GM19043 (cell line): Measurements from ENCODE around the gene PRKAG2.

ENCODE experiments used
- ATAC-seq: cut with Tn5 transposase; IDR thresholded peaks from one replicate; pipeline ENCODE4 v1.9.1; 2021; ENCODE audit warnings: low read depth; ENCODE audit not compliant: unreplicated experiment

Gene PRKAG2

DNA sequence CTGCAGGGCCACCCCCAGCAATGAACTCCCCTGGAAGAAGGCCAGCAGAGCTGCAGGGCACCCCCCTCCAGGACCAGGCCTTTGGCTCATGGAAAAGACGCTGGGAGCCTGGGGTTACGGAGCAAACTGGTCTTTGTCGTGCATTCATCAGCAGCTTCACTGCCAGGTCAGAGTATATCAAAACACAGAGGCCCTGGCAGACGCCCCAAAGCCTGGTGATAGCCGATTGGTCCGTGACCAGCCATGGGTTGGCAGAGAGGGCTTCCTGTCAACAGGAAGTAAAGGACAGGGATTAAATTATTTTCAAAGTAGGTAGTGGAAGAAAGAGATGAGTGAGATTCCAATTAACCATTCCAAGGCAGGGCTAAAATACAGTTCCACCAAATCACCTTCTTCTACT, 9.0 kb downstream of the PRKAG2 start:
- no peak for ATAC-seq

DNA sequence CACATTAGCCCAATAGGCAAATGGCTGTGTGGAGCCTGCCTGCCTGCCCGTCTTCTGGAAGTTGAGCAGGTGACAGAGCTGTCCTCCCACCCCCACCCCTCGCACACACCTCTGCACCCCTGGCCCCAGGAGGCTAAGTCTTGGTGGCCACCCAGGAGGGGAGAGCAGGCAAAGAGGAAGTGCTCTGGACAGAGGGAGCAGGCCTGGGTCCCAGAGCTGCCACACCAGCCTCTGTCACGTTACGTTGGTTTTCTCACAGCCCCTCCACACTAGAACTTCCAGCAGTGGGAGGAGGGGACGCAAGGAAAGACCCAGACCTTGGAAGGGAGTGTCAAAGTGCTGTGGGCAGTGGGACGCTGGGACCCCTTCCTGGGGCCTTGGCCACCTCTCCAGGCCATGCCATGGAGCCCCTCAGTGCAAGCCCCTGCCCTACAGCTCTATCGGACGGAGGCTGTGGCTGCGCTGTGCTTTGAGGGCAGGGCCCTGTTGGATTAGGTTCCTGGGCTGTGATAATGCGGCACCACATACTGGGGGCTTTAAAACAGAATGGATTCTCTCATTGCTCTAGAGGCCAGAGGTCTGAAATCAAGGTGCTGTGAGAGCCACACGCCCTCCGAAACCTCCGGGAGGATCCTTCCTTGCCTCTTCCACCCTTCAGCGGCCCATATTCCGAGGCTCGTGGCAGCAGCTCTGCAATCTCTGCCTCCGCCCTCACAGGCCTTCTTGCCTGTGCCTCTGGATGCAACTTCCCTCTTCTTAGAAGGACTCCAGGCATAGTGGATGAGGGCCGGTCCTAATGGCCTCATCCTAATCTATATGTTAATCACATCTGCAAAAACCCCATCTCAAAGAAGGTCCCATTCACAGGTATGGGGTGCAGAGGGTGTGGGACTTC, 9.9 kb downstream of the PRKAG2 start:
- ATAC-seq: no peak

- ATAC-seq: no peak
Observed at GRCh38 chr7:151866028-151866427, 10.9 kb downstream of the PRKAG2 start.

- no peak for ATAC-seq
Observed at GRCh38 chr7:151865070-151865670, 11.7 kb downstream of the PRKAG2 start.

- no peak for ATAC-seq
Observed at GRCh38 chr7:151864561-151864960, 12.4 kb downstream of the PRKAG2 start.

GRCh38 chr7:151864081-151864480, 12.8 kb downstream of the PRKAG2 start:
- ATAC-seq: no peak

- ATAC-seq: no peak
Observed at GRCh38 chr7:151863386-151864079, 13.4 kb downstream of the PRKAG2 start.

DNA sequence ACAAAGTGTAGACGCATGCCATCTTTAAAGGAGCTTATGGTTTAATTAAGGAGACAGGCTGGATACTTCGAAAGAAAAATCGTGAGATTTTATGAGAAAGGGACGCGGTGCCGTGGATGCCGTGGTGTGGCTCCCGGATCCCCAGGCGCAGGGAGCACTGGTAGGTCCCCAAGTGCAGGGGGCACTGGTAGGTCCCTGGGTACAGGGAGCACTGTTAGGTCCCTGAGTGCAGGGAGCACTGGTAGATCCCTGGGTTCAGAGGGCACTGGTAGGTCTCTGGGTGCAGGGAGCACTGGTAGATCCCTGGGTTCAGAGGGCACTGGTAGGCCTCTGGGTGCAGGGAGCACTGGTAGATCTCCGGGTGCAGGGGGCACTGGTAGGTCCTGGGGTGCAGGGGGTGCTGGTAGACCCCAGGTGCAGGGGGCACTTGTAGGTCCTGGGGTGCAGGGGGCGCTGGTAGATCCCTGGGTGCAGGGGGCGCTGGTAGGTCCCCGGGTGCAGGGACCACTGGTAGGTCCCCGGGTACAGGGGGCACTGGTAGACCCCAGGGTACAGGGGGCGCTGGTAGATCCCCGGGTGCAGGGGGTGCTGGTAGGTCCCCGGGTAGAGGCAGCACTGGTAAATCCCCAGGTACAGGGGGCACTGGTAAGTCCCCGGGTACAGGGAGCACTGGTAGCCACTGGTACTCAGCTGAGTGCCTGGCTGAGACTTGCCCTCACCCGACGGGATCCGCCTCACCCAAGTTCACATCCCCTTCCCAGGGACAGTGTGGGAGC, 14.1 kb downstream of the PRKAG2 start:
- no peak for ATAC-seq

DNA sequence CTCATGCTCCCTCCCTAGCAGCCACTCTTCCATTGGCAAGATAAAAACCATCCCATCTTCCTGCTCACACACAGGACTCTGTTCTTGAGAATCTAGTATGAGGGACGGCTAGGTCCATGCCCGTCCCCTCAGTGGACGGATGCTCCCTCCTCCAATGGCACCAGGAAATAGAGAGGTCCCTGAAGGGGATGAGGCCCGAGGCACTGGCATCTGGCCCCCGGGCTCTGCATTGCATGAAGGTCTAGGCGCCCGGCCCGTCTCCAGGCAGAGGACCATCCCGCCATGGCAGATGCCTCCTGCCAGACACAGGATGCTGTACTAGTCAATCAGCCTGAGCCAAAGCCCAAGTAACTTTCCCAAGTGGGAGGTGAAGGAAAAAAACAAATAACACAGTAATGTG, 15.0 kb downstream of the PRKAG2 start:
- ATAC-seq: no peak

DNA sequence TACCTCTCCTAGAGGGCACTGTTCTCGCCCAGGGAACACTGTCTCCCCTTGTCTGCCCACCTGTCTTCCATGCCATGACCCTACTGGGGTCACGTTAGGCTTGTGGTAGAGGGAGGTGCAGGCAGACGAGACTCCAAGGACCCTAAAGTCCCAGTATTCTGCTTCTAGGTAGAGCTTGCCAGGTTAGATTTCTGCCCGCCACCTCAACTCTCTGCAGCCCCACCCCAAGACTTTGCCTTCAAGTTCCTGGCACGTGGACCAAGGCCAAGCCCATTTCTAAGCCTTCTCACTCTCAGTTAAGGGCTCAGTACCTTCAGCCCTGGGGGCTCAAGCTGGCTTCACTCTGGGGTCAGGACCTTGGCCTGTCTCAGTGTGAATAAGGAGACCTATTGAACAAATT, 16.1 kb downstream of the PRKAG2 start:
- ATAC-seq: no peak

DNA sequence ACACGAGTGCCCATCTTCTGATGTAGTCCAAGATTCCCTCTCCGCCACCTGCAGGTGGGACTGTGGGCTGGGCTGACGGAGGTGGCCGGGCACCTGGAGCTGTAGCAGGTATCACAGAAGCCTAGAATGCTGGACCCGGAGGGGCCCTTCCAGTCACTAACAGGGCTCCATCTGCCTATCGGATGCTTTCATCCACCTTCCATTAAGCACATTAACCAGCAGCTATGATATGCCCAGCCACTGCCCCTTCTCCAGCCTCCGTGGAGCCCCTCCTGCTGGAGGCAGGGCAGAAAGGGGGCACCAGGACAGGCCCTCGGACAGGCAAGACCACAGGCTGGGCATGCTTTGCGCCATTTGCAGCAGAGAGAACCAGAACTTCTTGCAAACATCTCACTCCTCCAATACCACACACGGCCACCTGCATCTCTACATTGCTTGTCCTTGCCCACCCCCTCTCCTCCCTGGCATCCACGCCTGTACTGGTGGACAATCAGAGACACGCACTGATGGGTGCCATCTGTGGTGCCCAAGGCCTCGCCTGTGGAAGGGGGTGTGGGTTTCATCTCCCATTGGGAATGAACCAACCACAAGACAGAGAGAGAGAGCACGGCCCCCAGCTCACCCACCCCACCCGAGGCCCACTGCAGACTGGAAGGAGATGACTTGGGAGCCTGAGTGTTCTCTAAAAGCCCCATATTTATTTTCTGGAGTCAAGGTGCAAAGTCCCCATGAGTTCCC, 16.8 kb downstream of the PRKAG2 start:
- no peak for ATAC-seq

- no peak for ATAC-seq
Observed at GRCh38 chr7:151859111-151859947, 17.6 kb downstream of the PRKAG2 start.

DNA sequence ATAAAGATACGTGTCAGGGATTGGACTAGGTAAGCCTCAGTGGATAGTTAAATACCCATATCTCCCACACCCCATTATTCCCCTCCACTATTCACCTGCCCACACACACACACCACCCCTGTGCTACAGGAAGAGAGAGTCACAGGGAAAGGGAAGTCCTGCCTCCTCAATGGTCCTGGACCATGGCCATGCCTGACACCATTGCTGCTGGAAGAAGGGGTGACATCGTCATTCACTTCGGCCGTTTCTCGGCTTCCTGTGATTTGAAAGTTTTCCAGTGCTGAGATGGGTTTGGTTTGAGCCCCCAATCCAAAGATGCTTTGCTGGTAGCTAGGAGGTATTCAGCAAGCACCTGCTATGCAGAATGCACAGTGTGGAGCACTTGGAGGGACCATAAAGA, 18.5 kb downstream of the PRKAG2 start:
- ATAC-seq: no peak

DNA sequence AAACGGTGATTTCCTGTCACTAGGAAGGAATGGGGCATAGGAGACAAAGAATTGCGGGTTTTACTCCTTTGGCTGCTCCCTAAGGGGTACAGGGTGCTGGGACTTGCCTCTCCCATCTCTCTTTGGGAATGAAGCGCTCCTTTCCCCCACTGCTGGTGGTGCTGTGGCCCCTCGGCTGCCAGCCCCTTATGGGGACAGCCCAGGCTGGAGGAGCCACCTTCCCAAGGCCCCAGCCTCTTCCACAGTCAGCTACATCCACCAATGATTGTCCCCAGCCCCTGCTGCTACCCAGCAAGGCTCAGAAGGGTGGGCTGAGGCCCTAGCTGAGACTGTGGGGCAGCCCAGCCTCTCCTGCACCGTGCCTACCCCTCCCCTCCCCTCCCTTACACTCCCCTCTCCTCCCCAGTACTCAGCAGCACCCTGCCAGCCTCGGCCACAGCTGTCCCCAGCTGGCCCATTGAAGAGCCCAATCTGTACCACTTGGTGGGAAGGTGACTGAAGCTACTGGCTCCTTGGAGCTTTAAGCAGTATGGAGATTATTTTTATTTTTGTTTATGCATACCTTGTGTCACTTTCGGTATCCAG, 19.0 kb downstream of the PRKAG2 start:
- ATAC-seq: no peak

- ATAC-seq: no peak
Observed at GRCh38 chr7:151857412-151857811, 19.5 kb downstream of the PRKAG2 start.

DNA sequence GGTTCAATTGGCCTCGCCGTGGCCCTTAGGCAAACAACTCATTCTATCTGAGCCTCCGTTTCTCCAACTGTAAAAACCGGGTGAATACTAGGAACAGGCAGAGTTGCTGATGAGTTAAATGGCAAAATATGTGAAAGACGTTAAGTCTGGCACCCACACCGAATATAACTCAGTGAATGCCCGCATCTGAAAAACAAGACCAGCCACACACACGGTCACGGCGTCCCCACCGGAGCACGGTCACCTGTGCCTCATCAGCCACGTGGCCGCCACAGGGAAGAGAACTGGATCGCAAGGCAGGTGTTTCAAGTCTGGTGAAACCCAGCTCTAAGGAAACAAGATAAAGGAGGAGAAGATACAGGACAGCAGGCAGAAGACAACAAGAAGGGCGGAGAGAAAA, 20.4 kb downstream of the PRKAG2 start:
- no peak for ATAC-seq

DNA sequence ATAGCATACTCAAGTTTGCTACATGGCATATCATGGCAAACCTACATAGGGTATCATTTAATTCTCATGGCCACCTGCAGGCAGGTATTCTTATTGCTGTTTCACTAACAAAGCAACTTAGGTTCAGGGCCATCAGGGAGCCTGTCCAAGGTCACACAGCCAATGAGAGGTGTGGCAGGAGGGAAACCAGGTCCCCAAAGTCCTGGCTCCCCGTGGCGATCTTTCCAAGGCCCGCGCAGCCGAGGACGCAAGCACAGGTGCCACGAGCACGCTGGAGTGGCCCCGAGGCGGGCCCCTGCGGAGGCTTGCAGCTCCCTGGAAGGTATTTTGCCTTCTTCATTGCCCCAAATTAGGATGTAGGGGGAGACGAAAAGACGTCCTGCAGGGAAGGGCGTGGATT, 20.8 kb downstream of the PRKAG2 start:
- no peak for ATAC-seq

- no peak for ATAC-seq
Observed at GRCh38 chr7:151854720-151855071, 22.2 kb downstream of the PRKAG2 start.
